T-helper 17 cell (primary cell): Measurements from ENCODE around the gene LSAMP. TPM values are rescaled to one million over a fixed set of nuclear protein-coding genes. Genes with fewer than 3 reads are reported as not detected.

ENCODE experiments used
- ATAC-seq: fragments of 150-1000 bp; cut with Tn5 transposase; 2 replicates; pipeline ENCODE4 v1.10.0; 2021; ENCODE audit warnings: mild to moderate bottlenecking, moderate library complexity
- DNase-seq, 3 donors: peaks; one replicate each; pipeline versions ENCODE4 v3.0.0 to v3.0.0-alpha.2; 2020 to 2021
- H3K9me3 ChIP-seq: one replicate; pipeline ENCODE4 v1.7.0; 2013; ENCODE audit warnings: low read length, mild to moderate bottlenecking; ENCODE audit not compliant: control insufficient read depth, poor library complexity, severe bottlenecking
- H3K27ac Mint-ChIP-seq: one replicate; pipeline ENCODE4 v1.8.0; 2022; ENCODE audit warnings: mild to moderate bottlenecking, moderate library complexity, mixed read lengths
- H3K27me3 Mint-ChIP-seq: one replicate; pipeline ENCODE4 v1.8.0; 2022; ENCODE audit warnings: mixed read lengths
- H3K36me3 Mint-ChIP-seq: one replicate; pipeline ENCODE4 v1.8.0; 2022; ENCODE audit warnings: low read depth, mixed read lengths
- H3K4me1 Mint-ChIP-seq: one replicate; pipeline ENCODE4 v1.8.0; 2022; ENCODE audit warnings: mild to moderate bottlenecking, mixed read lengths
- H3K4me3 Mint-ChIP-seq: one replicate; pipeline ENCODE4 v1.8.0; 2022; ENCODE audit warnings: mild to moderate bottlenecking, moderate library complexity, mixed read lengths
- total RNA-seq, 4 donors: library from RNA in 2 of 4; stranded (reverse) in 2 of 4; gene quantifications; one replicate each; pipeline ENCODE4 v1.2.3 and lab custom pipeline; 2022 to 2026

The LSAMP gene
- total RNA-seq, 2 donors from 2014 or later, result not detected

DNA sequence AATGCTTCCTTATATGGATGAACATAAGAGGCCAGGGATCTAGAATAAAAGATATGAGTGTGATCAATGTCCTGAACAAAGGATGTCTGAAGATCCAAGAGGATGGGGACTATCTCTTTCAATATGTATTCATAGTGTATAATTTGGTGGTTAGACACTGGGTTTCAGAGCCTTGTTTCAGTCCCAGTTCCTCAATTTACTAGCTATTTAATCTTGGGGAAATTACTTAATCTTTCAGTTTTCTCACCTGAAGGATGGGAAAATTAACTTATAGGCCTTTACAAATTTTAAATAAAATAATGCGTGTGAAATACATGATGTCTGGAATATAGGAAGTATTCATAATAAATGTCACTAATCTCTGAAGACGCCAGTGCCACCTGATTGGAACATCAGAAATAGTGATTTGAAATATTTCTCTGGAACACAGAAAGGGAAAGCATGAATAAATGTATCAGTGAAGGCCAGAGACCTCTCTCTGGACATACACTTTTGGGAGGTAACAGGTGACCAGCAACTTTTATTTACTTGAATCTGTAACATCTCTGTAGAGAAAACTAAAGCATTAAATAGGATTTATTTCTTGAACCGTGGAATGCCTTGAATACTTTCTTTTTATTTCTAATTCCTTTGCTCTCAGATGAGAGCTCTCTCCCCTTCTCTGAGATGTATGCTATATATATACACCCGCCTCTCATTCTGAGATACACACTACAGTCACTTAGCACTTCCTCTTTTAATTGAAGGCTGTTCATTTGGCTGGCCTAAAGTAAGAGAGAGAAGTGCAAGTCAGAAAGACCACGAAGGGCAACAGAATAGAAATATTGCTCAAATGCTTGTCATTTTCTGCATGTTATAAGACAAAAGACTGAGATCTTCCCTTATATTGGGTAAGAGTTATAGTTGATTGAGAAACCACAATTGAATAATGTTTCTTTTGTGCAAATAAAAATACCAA, 407.1 kb downstream of the LSAMP start:
- Mint-ChIP-seq H3K4me3 (no peak overlapping the region), H3K36me3 (no peaks in the 10 kb centered on the region)

DNA sequence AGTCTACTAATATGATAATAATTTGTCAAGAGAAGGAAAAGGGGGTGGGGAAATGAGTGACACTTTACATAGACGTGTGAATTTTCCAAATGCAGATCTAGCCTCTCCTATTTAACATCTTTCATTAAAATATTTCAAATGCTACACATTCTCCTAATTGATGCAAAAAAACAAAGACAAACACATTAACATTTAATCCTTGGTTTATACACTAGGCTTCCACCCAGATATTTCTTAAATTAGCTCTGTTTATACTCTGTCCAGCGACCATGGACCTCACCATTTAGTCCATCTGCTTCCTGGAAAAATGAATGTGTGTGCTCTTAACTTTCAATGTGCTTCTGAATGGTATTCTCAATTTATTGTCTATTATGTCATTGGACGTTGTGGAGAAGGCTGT, 409.9 kb downstream of the LSAMP start:
- no peaks in the 10 kb centered on the region for H3K9me3 ChIP-seq
- Mint-ChIP-seq H3K27ac (no peak overlapping the region), H3K4me3 (no peak overlapping the region), H3K4me1 (no peaks in the 10 kb centered on the region), H3K27me3 (no peaks in the 10 kb centered on the region), H3K36me3 (no peaks in the 10 kb centered on the region)
- ATAC-seq (no peak), DNase-seq (no peak)

More for the DNA sequence above, 407.1 kb downstream of the LSAMP start:
- no peak for DNase-seq
- Mint-ChIP-seq H3K27me3 (no peaks in the 10 kb centered on the region), H3K27ac (no peak overlapping the region), H3K4me1 (no peaks in the 10 kb centered on the region)
- H3K9me3 ChIP-seq, result no peaks in the 10 kb centered on the region
- ATAC-seq, result no peak

DNA sequence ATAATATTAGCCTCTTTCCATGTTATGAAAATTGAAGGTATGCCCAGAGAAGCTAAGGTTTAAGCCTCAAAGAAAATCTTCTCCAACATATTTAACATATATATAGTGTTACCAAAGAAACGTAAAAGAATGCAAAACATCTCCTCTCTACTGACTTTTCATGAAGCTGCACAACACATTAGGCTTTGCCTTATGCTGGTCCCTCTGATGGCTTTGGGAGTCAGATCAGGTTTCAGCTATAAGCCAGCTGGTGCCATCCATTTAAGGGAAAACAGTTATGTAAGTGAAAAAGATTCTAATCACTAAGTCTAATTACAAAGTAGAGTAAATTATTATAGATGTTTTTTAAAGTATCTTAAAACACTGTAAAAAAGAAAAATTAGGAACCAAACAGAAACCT, 410.5 kb downstream of the LSAMP start:
- H3K4me1 Mint-ChIP-seq, result no peaks in the 10 kb centered on the region
- H3K27me3 Mint-ChIP-seq, result no peaks in the 10 kb centered on the region
- no peak overlapping the region for H3K27ac Mint-ChIP-seq
- no peak for ATAC-seq
- H3K36me3 Mint-ChIP-seq, result no peaks in the 10 kb centered on the region
- DNase-seq, result no peak
- H3K4me3 Mint-ChIP-seq, result no peak overlapping the region
- H3K9me3 ChIP-seq, result no peaks in the 10 kb centered on the region

DNA sequence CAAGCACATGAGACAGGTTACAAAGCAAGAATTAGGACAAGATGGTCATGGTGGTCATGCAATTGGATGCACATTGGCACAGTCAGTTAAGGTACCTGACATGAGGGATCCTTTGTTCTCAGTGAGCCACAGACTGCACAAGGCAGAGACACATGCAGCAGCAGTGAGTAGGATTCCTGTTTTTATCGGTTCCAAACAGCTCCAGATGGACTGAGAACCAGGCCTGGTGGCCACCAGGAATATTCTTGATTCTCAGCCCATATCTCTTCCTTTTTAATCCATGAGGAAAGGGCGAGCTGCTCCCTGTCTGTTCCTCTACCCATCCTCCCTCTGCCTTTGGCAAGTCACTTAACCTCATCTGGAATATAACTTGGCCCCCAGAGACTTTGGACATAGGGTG, 411.2 kb downstream of the LSAMP start:
- ATAC-seq (no peak), DNase-seq (no peak)
- H3K4me1 Mint-ChIP-seq, result no peaks in the 10 kb centered on the region
- no peaks in the 10 kb centered on the region for H3K36me3 Mint-ChIP-seq
- no peaks in the 10 kb centered on the region for H3K9me3 ChIP-seq
- no peak overlapping the region for H3K4me3 Mint-ChIP-seq
- no peaks in the 10 kb centered on the region for H3K27me3 Mint-ChIP-seq
- H3K27ac Mint-ChIP-seq, result no peak overlapping the region

DNA sequence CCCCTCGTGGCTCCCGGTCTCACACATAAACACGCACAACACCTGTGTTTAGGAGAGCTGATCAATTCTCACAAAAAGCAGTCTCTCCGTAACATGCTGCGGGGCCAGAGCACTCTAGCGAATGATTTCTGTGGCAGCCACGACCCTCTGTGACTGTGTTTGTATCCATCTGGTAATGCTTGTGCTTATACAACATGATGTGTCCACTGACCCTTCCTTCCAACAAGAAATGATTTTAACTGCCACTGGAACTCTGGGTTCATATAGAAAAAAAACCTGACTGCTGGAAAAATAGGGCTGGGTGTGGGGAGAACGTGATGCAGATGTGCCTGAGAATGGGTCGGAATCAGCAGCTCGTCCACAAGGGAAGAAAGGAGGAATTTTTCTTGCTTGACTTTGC, 411.8 kb downstream of the LSAMP start:
- no peaks in the 10 kb centered on the region for H3K27me3 Mint-ChIP-seq
- ATAC-seq (no peak), DNase-seq (no peak)
- H3K36me3 Mint-ChIP-seq, result no peaks in the 10 kb centered on the region
- H3K27ac Mint-ChIP-seq, result no peak overlapping the region
- H3K4me1 Mint-ChIP-seq, result no peaks in the 10 kb centered on the region
- no peak overlapping the region for H3K4me3 Mint-ChIP-seq
- no peaks in the 10 kb centered on the region for H3K9me3 ChIP-seq

DNA sequence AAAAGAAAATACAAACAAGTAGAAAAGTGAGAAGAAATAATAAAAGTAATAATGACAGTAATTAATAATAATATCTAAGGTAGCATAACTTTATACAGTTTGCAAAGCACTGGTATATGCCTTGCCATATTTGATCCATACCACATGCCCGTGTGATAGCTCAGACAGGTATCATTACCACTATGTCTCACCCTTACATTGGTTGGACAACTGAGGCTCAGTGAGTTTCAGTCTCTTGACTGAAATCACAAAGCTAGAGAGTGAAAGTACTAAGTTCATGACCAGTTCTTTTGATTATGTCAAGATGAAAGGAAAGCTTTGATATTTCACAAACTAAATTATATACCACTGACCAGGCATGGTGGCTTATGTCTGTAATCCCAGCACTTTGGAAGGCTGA, 413.1 kb downstream of the LSAMP start:
- no peaks in the 10 kb centered on the region for H3K4me1 Mint-ChIP-seq
- no peak overlapping the region for H3K27ac Mint-ChIP-seq
- ATAC-seq (no peak), DNase-seq (no peak)
- no peaks in the 10 kb centered on the region for H3K36me3 Mint-ChIP-seq
- H3K27me3 Mint-ChIP-seq, result no peaks in the 10 kb centered on the region
- H3K4me3 Mint-ChIP-seq, result no peak overlapping the region
- H3K9me3 ChIP-seq, result no peaks in the 10 kb centered on the region

DNA sequence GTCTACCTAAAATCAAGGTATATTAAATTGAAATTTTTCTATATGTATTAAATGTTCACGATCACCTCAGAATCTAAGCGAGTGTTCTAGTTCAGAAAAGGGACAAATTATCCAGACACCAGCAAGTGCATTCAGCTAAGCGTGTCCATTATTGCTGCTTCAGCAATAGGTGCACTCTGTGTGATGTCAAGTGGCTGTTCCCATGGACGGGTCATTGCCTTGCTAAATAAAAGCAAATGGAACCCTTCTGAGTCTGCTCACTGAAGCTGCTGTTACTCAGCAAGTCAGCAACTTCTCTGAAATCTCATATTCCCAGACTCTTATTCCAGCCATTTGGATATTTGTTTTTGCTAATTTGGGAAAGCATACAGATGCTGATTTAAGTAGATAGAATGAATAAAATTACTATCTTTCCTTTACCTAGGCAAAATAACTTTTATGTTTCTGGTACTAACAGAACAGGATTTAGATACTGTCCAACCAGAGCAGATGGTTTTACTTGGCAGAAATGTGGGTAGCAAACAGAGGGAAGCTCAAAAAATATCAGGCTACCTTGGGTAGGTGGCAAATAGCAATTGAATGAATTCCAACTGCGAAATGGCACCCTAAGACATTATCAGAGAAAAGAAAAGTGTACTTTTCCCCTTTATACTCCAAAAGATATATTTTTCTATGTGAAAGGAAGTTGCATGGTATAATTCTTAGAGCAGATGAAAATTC, 415.0 kb downstream of the LSAMP start:
- H3K4me3 Mint-ChIP-seq, result no peak overlapping the region
- H3K27ac Mint-ChIP-seq, result no peak overlapping the region
- ATAC-seq (no peak), DNase-seq (no peak)
- H3K9me3 ChIP-seq, result no peaks in the 10 kb centered on the region
- no peaks in the 10 kb centered on the region for H3K36me3 Mint-ChIP-seq
- no peaks in the 10 kb centered on the region for H3K4me1 Mint-ChIP-seq
- no peaks in the 10 kb centered on the region for H3K27me3 Mint-ChIP-seq

DNA sequence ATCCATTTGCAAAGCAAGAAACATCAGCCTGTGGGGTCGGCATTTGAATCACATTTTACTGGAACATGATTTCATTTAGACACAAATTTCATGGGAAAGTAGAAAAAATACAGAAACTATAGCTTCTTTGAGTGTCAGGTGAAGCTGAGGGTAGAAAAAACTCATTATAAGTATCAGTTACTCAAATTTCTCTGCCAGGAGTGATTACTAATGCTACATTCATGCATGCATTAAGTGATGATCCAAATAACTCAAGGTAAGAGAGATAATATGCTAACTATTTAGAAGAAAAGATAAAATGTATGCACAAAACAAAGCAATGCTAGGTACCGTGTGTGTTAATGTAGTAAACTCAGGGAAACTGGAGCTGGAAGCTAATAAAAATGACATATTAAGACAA, 416.0 kb downstream of the LSAMP start:
- no peak for ATAC-seq
- H3K4me1 Mint-ChIP-seq, result no peaks in the 10 kb centered on the region

DNA sequence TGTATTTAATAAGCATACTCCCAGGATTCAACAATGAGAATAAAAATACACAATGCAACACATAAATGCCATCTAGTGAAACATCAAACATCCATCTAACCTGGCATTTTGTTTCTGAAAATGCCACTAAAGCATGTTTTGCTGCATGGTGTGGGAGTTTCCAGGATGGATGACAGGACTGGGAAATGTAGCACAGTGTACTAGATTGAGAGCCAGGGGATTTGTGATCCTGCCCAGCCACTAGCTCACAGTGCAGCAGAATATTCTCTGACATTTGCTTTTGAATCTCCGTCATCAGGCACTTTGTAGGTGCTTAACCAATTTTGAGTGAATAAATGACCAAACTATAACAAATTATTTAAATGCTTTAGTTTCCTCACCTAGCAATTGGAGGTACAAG, 417.1 kb downstream of the LSAMP start:
- DNase-seq (no peak), ATAC-seq (no peak)
- peaks cover 6% of the 10 kb centered on the region for H3K27me3 Mint-ChIP-seq
- no peaks in the 10 kb centered on the region for H3K4me1 Mint-ChIP-seq
- H3K4me3 Mint-ChIP-seq, result no peak overlapping the region
- H3K9me3 ChIP-seq, result no peaks in the 10 kb centered on the region
- H3K27ac Mint-ChIP-seq, result no peak overlapping the region
- H3K36me3 Mint-ChIP-seq, result no peaks in the 10 kb centered on the region

More for the DNA sequence above, 416.0 kb downstream of the LSAMP start:
- H3K9me3 ChIP-seq, result no peaks in the 10 kb centered on the region
- Mint-ChIP-seq H3K27me3 (peaks cover under 1% of the 10 kb centered on the region), H3K36me3 (no peaks in the 10 kb centered on the region), H3K4me3 (no peak overlapping the region), H3K27ac (no peak overlapping the region)
- DNase-seq, result no peak

DNA sequence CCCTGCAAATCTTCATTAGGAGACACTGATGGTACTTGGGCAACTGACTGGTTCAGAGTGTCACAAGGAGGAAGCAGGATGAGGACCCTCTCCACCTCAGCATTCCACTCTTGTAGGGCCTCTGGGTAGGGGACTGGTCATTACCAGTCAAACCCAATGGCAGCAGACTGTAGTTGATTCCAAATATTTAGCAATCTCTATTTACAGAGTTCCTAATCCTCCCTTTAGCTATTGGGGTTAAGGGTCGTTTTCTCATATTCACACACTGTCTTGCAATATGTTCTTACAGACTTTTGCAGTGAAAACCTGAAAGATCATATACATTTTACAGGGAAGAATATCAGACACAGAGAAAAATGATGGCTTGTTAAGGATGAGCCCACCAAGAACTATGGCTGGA, 424.3 kb downstream of the LSAMP start:
- peaks cover 2% of the 10 kb centered on the region for H3K9me3 ChIP-seq
- no peak for ATAC-seq
- H3K27ac Mint-ChIP-seq, result no peak overlapping the region

DNA sequence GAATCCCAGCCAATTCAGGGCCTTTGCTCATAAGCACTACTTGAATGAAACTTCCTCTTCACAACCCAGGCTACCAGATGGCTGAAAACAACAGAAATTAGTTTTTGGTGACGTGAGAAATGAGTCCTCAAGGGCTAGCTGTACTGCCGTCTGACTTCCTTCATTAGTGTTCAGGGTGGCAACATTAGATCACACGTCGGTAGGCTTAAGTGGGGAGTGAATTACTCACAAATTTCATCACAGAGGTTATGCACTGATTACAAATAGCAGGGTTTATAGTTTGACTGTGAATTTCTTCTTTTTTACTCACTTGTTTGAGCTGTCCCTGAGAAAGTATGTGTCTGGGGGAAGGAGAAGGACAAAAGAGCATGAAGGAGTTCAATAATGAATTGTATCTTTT, 424.8 kb downstream of the LSAMP start:
- DNase-seq, result no peak
- Mint-ChIP-seq H3K4me1 (no peaks in the 10 kb centered on the region), H3K27ac (no peak overlapping the region), H3K36me3 (no peaks in the 10 kb centered on the region), H3K4me3 (no peak overlapping the region), H3K27me3 (peaks cover 6% of the 10 kb centered on the region)
- H3K9me3 ChIP-seq, result peaks cover 2% of the 10 kb centered on the region
- ATAC-seq, result no peak

More for the DNA sequence above, 424.3 kb downstream of the LSAMP start:
- DNase-seq, result no peak
- H3K4me3 Mint-ChIP-seq, result no peak overlapping the region
- no peaks in the 10 kb centered on the region for H3K4me1 Mint-ChIP-seq
- H3K36me3 Mint-ChIP-seq, result no peaks in the 10 kb centered on the region
- H3K27me3 Mint-ChIP-seq, result peaks cover 6% of the 10 kb centered on the region

DNA sequence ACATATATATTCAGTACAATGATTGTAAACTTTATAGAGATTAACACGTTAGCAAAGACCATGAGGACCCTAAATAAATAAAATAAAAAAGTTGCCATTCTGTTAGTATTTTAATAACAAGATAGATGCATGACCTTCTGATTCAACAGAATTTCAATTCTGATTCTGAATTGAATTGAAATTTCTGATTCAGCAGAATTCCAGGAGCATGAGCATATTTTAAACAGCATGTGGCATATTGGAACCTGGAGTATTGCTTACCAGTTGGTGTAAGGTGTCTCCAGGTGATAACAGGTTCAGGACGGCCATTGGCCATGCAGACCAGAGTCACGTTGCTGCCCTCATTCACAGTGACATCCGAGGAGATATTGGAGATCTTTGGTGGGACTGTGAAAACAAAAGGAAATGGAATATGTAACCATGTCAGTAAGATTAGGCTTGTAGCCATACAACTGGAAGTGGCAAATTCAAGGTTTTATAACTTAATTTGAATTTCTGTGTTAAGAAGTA, 426.0 kb downstream of the LSAMP start:
- no peak overlapping the region for H3K4me3 Mint-ChIP-seq
- ATAC-seq, result no peak

DNA sequence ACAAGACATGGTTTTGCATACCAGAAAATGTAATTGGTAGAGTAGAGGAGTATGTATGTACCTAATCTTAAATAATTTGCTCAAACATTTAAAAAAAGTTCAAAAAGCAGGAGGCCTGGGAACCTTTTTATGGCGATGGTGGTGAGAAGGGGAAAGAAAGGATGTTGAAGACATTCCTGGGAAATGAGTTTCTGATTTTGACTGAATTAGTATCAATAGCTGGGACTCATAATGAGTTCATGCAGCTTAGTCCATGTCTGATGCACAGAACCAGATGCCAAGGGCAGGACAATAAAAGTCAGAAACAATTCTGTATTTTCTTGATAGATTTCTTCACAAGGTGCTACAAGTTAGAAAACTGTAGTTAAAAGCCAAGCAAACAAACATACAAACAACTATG, 426.6 kb downstream of the LSAMP start:
- ATAC-seq, result no peak
- no peak overlapping the region for H3K27ac Mint-ChIP-seq
- H3K27me3 Mint-ChIP-seq, result no peaks in the 10 kb centered on the region
- no peak for DNase-seq
- H3K4me1 Mint-ChIP-seq, result no peaks in the 10 kb centered on the region
- H3K9me3 ChIP-seq, result peaks cover 2% of the 10 kb centered on the region
- H3K36me3 Mint-ChIP-seq, result no peaks in the 10 kb centered on the region
- no peak overlapping the region for H3K4me3 Mint-ChIP-seq

More for the DNA sequence above, 426.0 kb downstream of the LSAMP start:
- no peak for DNase-seq
- peaks cover 2% of the 10 kb centered on the region for H3K9me3 ChIP-seq
- no peaks in the 10 kb centered on the region for H3K36me3 Mint-ChIP-seq
- H3K4me1 Mint-ChIP-seq, result no peaks in the 10 kb centered on the region
- H3K27me3 Mint-ChIP-seq, result peaks cover 6% of the 10 kb centered on the region
- no peak overlapping the region for H3K27ac Mint-ChIP-seq
